DMS114 treated with DMSO at 0.1 percent for 48 hours (cell line): ENCODE measurements around the gene NFKBIE.

Experiments
- DNase-seq: peaks from one replicate; lab custom pipeline; 2025; ENCODE audit not compliant: unreplicated experiment; lab: John Stamatoyannopoulos, UW

The NFKBIE gene

DNA sequence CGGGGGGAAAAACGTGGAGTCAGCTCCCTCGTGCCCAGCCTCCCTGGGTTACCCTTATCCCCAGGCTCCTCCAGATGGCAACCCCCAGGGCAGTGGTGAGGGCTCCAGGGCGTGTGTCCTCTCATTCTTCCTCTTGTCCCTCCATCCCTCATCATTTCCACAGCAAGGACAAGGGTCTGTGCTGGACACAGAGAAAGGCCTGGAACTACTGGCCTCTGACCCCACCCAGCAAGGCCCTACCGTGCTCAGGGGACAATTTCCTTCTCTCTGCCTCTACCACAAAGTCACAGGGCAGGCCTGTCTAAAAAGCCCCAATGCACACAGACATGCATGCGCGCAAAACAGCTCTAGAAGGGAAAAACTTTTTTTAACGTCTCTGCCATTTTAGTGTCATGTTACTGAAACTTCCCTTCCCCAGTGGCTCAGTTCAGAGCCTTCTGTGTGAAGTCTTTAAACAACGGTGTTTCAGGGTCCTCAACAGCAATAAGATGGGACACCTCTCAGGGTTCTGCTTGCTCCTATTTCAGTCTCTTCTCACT lies 7.0 kb downstream of the NFKBIE start:
- no peak for DNase-seq

DNA sequence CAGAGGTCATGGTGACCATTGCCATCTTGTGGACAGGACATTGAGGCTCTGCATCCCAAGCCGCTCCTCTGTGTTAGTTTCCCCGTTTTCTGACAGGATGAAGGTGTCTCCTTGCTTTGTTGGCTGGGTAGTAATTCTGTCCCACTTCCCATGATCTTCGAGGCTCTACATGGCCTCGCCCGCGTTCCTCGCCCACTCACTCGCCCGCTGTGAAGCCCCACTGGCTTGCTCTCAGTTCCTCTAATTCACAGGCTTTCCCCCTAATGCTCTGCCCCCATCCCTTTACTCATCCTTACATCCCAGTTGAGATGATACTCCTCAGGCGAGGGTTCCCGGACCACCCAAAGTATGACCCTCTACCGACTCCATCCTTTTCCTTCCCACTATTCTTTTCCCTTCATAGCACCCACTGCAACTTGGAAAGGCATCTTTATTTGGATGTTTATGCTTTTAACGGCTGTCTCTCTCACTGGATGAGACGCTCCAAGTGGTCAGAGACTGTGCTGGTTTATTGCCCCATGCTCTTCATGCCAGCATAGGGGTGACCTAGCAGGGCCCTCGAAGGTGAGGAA lies 7.5 kb downstream of the NFKBIE start:
- no peak for DNase-seq

DNA sequence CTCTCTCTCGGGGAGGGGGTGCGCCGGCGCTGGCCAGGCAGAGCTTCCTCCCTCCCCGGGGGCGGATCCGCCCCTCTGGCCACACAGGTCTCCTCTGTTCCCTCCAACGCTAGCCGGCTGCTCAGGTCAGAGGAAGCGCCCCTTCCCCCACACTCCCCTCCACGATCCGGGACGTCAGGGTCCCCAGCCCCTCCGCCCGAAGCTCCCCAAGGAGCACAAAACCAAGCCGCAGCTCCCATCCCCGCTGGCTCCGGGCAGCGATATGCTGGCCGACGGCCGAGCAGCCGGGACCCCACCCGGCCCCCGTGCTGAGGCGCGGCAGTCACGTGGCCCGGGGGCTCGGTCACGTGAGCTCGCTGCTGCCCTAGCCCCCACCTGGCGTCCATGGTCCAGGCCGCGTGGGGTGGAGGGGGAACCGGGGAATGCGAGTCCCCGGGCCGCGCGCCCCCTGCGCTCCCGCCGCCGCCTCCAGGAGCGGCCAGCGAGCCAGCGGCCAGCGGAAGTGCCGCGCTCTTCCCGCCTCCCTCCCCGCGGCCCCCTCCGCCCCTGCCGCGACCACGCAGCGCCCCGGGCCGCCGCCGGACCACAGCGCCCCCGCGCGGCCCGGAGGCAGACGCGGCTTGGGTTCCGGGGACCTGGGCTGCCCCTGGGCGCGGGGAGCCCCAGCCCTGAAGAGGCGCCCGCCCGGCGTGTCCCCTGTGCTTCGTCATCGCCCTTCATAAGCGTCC lies 8.2 kb downstream of the NFKBIE start, which contains the start of gene SLC35B2:
SLC35B2 (minus strand) TSS at position 504 of the 728 bp plus-strand sequence; CDS start at position 386, 118 bp downstream.
- peak; percentile 63 for DNase-seq

DNA sequence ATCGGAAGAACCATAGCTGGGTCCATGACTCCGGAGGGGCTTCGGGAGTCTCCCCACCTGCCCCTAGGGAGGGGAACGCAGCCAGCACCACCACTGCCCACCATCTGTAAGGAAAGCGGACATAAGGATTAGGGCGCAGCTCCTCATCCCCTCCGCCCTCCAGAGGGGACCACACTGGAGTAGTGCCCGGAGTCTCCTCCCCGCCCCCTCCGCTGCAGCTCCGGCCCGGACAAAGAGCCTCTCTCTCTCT lies 8.7 kb downstream of the NFKBIE start:
- DNase-seq = no peak

DNA sequence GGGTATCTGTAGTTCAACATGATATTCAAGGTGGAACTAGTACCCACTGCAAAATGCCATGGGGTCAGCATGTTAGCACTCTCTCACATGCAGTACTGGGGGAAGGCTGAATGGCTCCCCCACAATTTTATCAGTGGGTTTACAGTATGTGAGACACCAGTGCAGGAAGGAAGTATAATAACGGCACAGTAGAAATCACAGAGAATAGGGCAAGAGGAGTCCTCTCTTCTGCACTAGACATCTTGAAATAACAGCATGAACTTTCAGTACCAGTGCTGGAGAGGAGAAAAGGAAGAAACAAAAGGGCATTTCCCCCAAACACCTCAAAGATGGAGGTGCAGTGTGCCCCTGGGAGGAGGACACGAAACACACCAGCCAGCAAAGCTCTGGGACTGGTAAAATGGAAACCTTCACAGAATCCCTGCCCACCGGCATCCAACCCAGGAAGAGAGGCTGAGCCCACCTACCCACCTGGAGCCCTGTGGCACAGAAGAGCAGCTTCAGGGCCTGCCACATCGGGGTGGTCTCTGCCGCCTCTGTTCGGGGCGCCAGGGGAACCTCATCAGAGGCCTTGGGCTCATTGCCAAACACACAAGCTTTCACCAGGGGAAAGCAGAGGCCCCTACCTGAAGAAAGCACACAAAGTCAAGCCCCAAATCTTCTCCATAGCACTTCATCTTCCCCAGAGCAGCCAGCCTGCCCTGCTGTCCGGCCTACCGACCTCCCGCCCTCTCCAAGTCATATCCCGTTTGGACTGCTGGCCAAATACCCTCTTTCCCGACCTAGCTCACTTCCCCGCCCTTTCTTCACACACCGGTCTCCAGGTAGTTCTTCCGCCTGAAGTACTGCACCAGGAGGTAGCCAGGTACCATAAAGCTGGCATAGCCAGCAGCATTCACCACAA lies 9.2 kb downstream of the NFKBIE start:
- DNase-seq = no peak

DNA sequence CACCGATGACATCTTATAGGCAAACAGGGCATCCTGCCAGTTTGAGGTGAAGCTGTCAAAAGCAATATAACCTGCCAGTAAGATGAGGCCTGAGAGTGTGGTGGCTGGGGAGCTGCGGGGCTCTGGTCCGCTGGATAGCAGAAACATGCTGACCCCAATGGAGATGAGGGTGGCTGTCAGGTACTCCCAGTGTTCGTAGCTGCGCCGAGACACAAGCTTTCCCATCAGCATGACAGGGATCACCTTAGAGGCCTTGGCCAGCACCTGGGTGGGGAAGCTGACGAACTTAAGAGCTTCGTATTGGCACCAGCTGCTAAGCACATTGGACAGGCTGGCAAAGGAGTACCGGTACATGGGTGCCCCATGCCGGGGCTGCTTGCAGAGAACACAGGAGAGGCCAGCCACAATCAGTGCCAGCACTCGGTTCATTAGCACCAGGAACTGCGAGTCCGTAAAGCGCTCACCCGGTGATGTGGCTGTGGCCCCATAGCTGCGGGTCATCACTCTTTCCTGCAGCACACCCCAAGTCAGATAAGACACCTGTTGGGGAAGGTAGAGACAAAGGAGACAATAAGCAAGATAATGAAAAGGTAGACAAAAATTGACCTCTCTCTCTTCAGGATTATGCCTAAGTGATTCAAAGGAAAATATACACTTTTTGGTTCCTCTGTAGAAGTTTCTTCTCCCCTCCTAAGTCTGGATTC lies 10.1 kb downstream of the NFKBIE start:
- no peak for DNase-seq

DNA sequence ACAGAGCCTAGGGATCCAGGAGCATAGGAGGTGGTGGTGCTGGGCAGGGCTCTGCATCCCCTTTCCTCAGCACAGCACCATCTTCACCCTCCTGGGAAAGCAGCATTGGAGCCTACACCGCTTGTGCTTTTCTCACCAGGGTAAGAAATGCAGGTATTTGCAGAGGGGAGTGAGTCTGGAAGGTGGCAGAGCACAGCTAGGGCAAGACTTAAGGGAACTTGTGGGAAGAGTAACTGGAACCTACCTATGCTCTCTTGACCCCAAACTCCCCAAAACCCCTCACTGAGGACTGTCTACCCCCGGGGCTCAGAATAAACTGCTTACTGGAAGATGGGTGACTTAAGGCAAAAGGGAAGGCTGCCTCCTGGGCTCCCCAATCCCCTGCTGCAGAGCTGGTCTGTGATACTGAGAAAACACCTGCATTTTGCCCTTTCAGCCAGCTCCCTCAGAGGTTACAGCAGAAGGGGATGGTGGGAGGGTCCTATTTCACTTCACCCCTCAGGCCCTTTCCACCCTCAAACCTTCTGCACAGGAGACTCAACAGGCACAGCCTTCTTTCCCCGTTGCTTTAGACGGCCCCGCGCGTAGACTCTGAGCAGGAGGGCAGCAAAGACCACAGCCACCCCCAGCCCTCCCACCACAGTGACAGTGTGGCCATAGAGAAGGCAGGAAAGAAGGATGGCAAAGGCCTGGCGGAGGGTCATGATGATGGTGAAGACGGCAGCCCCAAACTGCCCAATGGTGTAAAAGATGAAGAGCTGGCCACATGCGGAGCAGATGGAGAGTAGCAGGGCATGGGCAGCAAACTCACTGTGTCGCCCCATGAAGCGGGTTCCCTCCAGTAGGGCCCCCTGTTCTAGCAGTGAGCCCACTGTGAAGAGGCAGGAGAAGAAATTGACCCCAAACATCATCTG lies 10.9 kb downstream of the NFKBIE start:
- no peak for DNase-seq

DNA sequence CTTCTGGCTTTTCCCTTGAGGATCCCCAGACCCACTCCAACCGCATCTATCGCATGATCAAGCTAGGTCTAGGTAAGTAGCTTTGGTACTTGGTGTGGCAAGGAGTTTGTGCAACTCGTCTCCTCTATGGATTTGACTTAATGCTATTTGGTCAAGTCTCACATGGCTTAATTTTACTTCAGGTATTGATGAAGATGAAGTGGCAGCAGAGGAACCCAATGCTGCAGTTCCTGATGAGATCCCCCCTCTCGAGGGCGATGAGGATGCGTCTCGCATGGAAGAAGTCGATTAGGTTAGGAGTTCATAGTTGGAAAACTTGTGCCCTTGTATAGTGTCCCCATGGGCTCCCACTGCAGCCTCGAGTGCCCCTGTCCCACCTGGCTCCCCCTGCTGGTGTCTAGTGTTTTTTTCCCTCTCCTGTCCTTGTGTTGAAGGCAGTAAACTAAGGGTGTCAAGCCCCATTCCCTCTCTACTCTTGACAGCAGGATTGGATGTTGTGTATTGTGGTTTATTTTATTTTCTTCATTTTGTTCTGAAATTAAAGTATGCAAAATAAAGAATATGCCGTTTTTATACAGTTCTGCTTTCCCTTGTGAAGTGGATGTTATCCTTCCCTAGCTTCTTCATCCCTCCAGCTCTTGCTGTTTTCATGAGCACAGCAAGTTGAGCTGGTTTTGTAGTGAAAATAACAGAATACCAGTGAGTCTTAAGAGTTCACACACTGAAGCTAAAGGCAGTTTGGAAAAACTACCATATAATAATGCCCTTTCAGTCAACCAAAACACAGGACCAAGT lies 11.8 kb downstream of the NFKBIE start:
- peak; percentile 66 for DNase-seq

DNA sequence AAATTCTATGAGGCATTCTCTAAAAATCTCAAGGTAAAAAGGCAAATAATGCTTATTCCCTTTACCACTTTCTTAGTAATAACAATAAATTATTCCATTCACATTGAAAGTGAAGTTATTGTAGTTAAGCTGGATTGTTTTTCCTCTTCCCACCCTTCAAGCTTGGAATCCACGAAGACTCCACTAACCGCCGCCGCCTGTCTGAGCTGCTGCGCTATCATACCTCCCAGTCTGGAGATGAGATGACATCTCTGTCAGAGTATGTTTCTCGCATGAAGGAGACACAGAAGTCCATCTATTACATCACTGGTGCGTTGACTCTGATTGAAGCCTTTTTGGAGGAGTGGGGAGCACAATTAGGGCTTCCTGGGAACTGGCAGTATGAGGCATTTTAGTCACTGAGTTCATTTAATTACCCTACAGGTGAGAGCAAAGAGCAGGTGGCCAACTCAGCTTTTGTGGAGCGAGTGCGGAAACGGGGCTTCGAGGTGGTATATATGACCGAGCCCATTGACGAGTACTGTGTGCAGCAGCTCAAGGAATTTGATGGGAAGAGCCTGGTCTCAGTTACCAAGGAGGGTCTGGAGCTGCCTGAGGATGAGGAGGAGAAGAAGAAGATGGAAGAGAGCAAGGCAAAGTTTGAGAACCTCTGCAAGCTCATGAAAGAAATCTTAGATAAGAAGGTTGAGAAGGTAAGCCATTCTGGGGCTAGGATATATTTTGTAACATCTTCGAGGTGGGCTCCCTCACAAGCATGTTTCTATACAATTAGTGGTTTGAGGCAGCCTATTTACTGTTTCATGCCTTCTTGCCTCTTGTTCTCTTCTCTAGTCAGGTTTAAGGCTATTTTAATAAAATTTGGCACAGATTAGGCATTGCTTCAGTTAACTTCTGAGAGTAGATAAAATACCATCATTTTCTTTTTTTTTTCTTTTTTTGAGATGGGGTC lies 13.5 kb downstream of the NFKBIE start:
- DNase-seq = no peak

DNA sequence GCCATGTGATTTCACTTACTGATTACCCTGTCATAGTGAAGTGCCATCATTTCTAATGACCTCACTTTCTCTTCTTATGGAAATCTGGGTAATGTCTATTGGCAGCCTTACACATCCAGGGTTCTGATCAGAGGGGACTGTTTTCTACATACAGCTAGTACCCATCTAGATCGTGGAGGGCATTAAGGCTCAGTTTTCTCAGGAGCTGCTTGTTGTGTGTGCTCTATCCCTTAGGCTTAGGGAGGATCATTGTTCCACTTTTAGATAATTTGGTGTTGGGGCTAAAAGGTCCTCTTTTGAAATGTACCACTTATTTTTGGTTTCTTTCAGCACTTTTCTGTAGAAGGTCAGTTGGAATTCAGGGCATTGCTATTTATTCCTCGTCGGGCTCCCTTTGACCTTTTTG lies 14.6 kb downstream of the NFKBIE start:
- no peak for DNase-seq

DNA sequence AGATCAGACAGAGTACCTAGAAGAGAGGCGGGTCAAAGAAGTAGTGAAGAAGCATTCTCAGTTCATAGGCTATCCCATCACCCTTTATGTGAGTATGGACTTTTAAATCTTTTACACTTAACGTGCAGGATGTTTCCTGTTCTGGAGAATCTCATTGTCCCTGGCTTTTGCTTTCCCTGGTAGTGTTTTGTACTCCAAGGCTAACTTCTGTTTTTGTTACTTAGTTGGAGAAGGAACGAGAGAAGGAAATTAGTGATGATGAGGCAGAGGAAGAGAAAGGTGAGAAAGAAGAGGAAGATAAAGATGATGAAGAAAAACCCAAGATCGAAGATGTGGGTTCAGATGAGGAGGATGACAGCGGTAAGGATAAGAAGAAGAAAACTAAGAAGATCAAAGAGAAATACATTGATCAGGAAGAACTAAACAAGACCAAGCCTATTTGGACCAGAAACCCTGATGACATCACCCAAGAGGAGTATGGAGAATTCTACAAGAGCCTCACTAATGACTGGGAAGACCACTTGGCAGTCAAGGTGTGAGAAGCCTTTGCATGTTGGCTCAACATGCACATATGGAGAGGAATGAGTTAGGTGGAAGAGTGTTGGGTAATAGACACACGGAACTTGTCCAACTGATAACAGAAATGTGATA lies 15.2 kb downstream of the NFKBIE start:
- DNase-seq = no peak

DNA sequence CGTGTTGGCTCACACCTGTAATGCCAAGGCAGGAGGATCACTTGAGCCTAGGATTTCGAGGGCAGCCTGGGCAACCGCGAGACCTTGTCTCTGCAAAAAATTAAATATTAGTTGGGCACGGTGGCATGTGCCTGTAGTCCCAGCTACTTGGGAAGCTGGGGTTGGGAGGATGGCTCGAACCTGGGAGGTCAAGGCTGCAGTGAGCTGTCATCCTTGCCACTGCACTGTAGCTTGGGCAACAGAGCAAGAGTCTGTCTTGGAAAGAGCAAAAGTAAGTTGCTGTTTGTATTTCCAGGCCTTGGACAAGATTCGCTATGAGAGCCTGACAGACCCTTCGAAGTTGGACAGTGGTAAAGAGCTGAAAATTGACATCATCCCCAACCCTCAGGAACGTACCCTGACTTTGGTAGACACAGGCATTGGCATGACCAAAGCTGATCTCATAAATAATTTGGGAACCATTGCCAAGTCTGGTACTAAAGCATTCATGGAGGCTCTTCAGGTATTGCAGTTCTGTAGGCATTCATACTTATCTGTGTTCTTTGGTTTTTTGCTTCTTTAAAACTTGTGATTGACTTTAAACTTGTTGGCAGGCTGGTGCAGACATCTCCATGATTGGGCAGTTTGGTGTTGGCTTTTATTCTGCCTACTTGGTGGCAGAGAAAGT lies 16.1 kb downstream of the NFKBIE start:
- DNase-seq = no peak

DNA sequence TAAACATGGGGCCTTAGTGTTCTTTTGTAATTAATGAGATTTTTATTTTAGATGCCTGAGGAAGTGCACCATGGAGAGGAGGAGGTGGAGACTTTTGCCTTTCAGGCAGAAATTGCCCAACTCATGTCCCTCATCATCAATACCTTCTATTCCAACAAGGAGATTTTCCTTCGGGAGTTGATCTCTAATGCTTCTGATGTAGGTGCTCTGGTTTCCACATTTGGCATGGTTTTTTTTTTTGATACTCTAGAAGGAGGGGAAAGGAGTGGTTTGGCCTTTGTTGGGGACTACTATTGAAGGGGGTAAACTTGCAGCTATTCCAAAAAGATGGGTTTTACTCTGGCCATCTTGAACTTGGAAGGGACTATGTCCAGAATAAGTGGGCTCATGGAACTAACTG lies 16.8 kb downstream of the NFKBIE start:
- DNase-seq = no peak

DNA sequence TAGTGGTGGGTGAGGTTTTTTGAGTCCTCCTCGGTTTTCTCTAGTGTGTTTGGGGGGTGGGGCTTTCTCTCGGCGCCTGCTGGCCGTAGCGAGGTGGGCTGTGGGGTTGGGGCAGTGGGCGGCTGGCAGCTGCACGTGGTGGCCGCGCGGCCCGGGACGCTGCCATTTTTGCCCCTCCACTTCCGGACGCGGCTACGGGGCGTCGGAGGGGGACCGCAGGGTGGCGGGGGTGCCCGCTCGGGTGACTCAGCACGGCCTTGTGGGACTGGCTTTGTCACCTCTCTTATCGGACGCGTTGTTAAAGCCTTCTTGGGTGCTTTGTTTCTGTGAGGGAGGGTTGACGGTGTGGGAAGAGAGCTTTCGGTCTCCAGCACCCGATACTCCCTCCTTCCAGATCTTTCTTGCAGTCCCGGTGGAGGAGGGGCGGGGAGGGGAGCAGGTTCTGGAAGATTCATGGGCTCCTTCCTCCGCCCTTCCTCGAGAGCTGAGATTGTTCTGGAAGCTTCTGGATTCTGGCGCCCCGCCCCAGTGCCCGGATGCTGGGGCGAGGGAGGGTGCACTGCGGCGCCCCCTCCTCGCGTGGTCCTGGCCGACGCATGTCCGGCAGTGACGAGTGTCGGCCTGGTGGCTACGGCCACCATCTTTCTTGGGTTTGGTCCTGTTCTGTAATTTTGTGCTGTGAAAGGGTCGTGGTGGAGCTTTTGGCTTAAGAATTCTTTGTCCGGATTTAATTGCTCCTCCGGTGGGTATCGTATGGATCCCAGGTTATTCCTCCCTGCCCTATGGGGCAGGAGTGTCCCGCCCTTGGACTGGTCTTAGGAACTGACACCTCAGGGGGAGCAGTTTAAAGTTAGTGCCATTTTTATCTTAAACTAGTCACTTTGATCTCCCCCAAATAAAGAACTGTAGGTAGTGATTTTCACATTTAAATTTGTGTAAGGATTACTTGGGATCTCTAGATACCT lies 17.7 kb downstream of the NFKBIE start:
- peak; percentile 51 for DNase-seq

DNA sequence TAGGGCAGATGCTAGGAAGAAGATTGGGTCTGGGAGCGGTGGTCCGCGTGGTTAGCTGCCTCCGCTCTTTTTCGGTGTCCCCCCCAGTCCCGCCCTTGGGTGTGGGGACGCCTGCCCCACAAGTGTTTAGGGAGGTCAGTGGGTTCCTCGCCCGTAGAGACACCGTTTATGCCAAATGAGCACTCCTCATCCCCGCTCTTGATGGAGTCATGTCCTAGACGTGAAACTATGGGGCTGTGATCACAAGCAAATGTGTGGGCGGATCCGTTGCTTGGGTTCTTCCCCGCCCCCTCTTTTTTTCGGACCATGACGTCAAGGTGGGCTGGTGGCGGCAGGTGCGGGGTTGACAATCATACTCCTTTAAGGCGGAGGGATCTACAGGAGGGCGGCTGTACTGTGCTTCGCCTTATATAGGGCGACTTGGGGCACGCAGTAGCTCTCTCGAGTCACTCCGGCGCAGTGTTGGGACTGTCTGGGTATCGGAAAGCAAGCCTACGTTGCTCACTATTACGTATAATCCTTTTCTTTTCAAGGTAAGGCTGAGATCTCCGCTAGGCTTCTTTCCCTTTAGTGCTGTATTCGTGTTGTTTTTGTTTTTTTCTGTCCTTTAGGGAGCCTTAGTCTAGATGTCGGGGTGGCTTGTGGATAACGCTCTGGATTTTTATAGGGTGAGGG lies 18.6 kb downstream of the NFKBIE start, which contains the start of gene HSP90AB1:
HSP90AB1 (plus strand) TSS at position 439 of the 675 bp plus-strand sequence. CDS start 1,529 bp downstream, outside the sequence.
- peak; percentile 95 for DNase-seq
